ENCODE data around the gene GRB10. TPM values are rescaled to one million over a fixed set of nuclear protein-coding genes. Genes with fewer than 3 reads are reported as not detected.

Gene GRB10
- polyA plus RNA-seq, 1 donor from 2014 or later, result 78.4 TPM

DNA sequence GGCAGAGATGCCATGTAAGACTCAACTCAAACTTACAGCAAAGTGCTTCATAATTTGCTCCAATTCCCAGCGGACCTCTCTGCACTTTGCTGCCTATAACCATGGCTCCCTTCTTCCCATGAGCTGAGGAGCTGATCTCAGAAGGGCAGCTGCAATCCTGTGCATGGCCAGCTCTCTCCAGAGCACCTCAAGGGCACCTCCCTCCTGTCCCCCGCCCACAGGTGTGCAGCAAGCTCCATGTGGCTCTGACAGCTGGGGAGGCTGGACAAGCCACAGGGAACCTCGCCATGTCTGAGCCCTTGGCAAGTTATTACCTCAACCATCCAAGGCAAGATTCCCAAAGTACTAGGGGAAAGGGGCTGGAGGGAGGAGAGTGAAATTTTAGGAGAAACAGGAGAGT, 156.4 kb downstream of the GRB10 start:
- Histone ChIP-seq H3K36me3 (ENCODE audit: insufficient read depth, low read length) (no peaks in the 10 kb centered on the region), H4K20me1 (ENCODE audit: insufficient read depth) (no peaks in the 10 kb centered on the region), H3K27me3 (ENCODE audit: insufficient read depth, low read depth, low read length) (no peaks in the 10 kb centered on the region), H3K4me2 (ENCODE audit: low read length) (no peak overlapping the region), H3K4me3 (ENCODE audit: low read length) (no peak overlapping the region), H3F3A (ENCODE audit: insufficient read depth, low read length, poor library complexity, severe bottlenecking) (no peaks in the 10 kb centered on the region), H2AFZ (ENCODE audit: low read depth, low read length) (no peak overlapping the region), H3K27ac (ENCODE audit: low read length) (no peak overlapping the region), H3K79me2 (replicated peaks; ENCODE audit: insufficient read depth, low read length) (peaks cover 3% of the 10 kb centered on the region), H3K9ac (ENCODE audit: low read length) (no peak overlapping the region), H3K9me2 (ENCODE audit: insufficient read depth, low read length) (no peaks in the 10 kb centered on the region), H3K9me3 (ENCODE audit: low read length) (no peaks in the 10 kb centered on the region)
- no peak for TF ChIP-seq EP300 (conservative IDR thresholded peaks at IDR 0.05; ENCODE audit: poor library complexity, severe bottlenecking)
- TF ChIP-seq MXI1 (conservative IDR thresholded peaks at IDR 0.05; ENCODE audit: poor library complexity, severe bottlenecking), result no peak
- TF ChIP-seq, protein P1, sequence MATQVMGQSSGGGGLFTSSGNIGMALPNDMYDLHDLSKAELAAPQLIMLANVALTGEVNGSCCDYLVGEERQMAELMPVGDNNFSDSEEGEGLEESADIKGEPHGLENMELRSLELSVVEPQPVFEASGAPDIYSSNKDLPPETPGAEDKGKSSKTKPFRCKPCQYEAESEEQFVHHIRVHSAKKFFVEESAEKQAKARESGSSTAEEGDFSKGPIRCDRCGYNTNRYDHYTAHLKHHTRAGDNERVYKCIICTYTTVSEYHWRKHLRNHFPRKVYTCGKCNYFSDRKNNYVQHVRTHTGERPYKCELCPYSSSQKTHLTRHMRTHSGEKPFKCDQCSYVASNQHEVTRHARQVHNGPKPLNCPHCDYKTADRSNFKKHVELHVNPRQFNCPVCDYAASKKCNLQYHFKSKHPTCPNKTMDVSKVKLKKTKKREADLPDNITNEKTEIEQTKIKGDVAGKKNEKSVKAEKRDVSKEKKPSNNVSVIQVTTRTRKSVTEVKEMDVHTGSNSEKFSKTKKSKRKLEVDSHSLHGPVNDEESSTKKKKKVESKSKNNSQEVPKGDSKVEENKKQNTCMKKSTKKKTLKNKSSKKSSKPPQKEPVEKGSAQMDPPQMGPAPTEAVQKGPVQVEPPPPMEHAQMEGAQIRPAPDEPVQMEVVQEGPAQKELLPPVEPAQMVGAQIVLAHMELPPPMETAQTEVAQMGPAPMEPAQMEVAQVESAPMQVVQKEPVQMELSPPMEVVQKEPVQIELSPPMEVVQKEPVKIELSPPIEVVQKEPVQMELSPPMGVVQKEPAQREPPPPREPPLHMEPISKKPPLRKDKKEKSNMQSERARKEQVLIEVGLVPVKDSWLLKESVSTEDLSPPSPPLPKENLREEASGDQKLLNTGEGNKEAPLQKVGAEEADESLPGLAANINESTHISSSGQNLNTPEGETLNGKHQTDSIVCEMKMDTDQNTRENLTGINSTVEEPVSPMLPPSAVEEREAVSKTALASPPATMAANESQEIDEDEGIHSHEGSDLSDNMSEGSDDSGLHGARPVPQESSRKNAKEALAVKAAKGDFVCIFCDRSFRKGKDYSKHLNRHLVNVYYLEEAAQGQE (IDR thresholded peaks at IDR 0.05; ENCODE audit: borderline replicate concordance), result no peak
- TF ChIP-seq, protein P2, sequence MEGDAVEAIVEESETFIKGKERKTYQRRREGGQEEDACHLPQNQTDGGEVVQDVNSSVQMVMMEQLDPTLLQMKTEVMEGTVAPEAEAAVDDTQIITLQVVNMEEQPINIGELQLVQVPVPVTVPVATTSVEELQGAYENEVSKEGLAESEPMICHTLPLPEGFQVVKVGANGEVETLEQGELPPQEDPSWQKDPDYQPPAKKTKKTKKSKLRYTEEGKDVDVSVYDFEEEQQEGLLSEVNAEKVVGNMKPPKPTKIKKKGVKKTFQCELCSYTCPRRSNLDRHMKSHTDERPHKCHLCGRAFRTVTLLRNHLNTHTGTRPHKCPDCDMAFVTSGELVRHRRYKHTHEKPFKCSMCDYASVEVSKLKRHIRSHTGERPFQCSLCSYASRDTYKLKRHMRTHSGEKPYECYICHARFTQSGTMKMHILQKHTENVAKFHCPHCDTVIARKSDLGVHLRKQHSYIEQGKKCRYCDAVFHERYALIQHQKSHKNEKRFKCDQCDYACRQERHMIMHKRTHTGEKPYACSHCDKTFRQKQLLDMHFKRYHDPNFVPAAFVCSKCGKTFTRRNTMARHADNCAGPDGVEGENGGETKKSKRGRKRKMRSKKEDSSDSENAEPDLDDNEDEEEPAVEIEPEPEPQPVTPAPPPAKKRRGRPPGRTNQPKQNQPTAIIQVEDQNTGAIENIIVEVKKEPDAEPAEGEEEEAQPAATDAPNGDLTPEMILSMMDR (IDR thresholded peaks at IDR 0.05; ENCODE audit: poor library complexity, severe bottlenecking), result no peak
- TF ChIP-seq SMC3 (conservative IDR thresholded peaks at IDR 0.05; ENCODE audit: poor library complexity), result no peak
- no peak for TF ChIP-seq EZH2 (IDR thresholded peaks at IDR 0.05; ENCODE audit: borderline replicate concordance, insufficient read depth, low read length, poor library complexity, severe bottlenecking)
- no peak for TF ChIP-seq RAD21 (conservative IDR thresholded peaks at IDR 0.05)
- TF ChIP-seq POLR2AphosphoS5 (IDR thresholded peaks at IDR 0.05), result no peak

DNA sequence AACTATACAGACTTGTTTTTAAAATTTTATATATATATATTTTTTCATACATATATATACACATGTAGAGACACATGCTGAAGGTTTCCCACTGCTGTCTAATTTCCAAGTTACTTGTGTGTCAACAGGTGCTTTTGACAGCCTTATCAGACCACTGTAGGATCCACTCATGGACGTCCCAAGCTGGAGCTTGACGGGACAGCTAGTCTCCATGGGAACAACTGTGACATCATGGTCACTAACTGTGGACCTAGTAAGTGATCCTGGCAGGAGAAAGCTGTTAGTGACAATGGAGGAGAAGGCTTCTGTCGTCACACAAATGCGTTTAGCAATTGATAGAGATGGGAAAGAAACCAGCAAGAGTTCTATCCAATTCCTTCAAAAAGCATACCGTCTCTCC, 157.3 kb downstream of the GRB10 start:
- Histone ChIP-seq H4K20me1 (ENCODE audit: insufficient read depth) (no peaks in the 10 kb centered on the region), H3K4me2 (ENCODE audit: low read length) (no peak overlapping the region), H3K27me3 (ENCODE audit: insufficient read depth, low read depth, low read length) (no peaks in the 10 kb centered on the region), H3K9ac (ENCODE audit: low read length) (no peak overlapping the region), H3K27ac (ENCODE audit: low read length) (no peak overlapping the region), H3K36me3 (ENCODE audit: insufficient read depth, low read length) (no peaks in the 10 kb centered on the region), H3K4me3 (ENCODE audit: low read length) (no peak overlapping the region), H3K9me2 (ENCODE audit: insufficient read depth, low read length) (no peaks in the 10 kb centered on the region), H3F3A (ENCODE audit: insufficient read depth, low read length, poor library complexity, severe bottlenecking) (no peaks in the 10 kb centered on the region), H2AFZ (ENCODE audit: low read depth, low read length) (no peak overlapping the region), H3K9me3 (ENCODE audit: low read length) (no peaks in the 10 kb centered on the region), H3K79me2 (replicated peaks; ENCODE audit: insufficient read depth, low read length) (no peaks in the 10 kb centered on the region)
- no peak for TF ChIP-seq EZH2 (IDR thresholded peaks at IDR 0.05; ENCODE audit: borderline replicate concordance, insufficient read depth, low read length, poor library complexity, severe bottlenecking)
- TF ChIP-seq, protein P1 (IDR thresholded peaks at IDR 0.05; ENCODE audit: borderline replicate concordance), result no peak
- no peak for TF ChIP-seq RAD21 (conservative IDR thresholded peaks at IDR 0.05)
